Chondrocyte (in vitro differentiated cells): ENCODE results near the gene DLGAP4. TPM values are rescaled to one million over a fixed set of nuclear protein-coding genes. Genes with fewer than 3 reads are reported as not detected.
"Not testable (repeated sequence)": the region's sequence is repeated elsewhere in the genome, so short reads cannot be mapped to it uniquely, and the experiment has no call there.

ENCODE experiments used
- DNase-seq: peaks from one replicate; pipeline ENCODE4 v3.0.0; 2021; ENCODE audit warnings: mixed read lengths, low spot score
- H3K27ac Mint-ChIP-seq: one replicate; pipeline ENCODE4 v1.8.0; 2021; ENCODE audit warnings: mild to moderate bottlenecking, moderate library complexity, mixed read lengths; ENCODE audit not compliant: unreplicated experiment
- H3K27me3 Mint-ChIP-seq: 2 replicates; pipeline ENCODE4 v1.8.0; 2021; ENCODE audit warnings: low read depth, mixed read lengths
- H3K36me3 Mint-ChIP-seq: 2 replicates; pipeline ENCODE4 v1.8.0; 2021; ENCODE audit warnings: low read depth, mixed read lengths
- H3K4me1 Mint-ChIP-seq: 2 replicates; pipeline ENCODE4 v1.8.0; 2021; ENCODE audit warnings: low read depth, mild to moderate bottlenecking, mixed read lengths
- H3K4me3 Mint-ChIP-seq: one replicate; pipeline ENCODE4 v1.8.0; 2021; ENCODE audit warnings: mild to moderate bottlenecking, moderate library complexity, mixed read lengths; ENCODE audit not compliant: unreplicated experiment
- H3K9me3 Mint-ChIP-seq: 2 replicates; pipeline ENCODE4 v1.8.0; 2021; ENCODE audit warnings: low read depth, mixed read lengths
- total RNA-seq: library from RNA; stranded (reverse); gene quantifications from 3 replicates; pipeline ENCODE4 v1.2.1, GENCODE V29; 2021
- TF ChIP-seq, protein P1 (sequence below): fragments of 200-600 bp; sonication (generic); IDR thresholded peaks from 2 replicates; pipeline ENCODE4 v1.5.0; 2021; ENCODE audit warnings: antibody characterized with exemption, mild to moderate bottlenecking, moderate library complexity

DLGAP4 gene
- total RNA-seq, 1 donor from 2014 or later, result 161 TPM

DNA sequence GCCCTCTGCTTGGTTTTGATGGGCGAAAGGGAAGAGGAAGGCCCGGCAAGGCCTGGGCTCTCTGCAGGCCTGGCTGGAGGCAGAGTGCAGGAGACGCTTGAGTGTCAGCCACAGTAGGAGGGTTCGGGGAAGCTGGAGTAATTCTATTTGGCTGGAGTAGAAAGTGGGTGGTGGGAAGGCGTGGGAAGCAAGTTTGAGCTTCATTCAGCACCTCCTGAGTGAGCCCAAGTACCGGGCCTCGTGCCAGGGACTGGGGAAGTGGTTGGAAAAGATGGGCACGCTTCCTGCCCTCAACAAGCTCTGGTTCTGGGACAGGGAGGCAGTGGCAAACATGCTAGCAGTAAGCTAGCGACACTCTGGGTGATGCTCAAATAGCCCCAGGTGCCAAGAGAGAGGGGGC lies 72.5 kb downstream of the DLGAP4 start:
- TF ChIP-seq, protein P1, sequence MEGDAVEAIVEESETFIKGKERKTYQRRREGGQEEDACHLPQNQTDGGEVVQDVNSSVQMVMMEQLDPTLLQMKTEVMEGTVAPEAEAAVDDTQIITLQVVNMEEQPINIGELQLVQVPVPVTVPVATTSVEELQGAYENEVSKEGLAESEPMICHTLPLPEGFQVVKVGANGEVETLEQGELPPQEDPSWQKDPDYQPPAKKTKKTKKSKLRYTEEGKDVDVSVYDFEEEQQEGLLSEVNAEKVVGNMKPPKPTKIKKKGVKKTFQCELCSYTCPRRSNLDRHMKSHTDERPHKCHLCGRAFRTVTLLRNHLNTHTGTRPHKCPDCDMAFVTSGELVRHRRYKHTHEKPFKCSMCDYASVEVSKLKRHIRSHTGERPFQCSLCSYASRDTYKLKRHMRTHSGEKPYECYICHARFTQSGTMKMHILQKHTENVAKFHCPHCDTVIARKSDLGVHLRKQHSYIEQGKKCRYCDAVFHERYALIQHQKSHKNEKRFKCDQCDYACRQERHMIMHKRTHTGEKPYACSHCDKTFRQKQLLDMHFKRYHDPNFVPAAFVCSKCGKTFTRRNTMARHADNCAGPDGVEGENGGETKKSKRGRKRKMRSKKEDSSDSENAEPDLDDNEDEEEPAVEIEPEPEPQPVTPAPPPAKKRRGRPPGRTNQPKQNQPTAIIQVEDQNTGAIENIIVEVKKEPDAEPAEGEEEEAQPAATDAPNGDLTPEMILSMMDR, result no peak
- H3K27me3 Mint-ChIP-seq, result peaks cover 46% of the 10 kb centered on the region
- no peaks in the 10 kb centered on the region for H3K4me1 Mint-ChIP-seq
- DNase-seq, result no peak
- H3K27ac Mint-ChIP-seq, result no peak overlapping the region
- H3K4me3 Mint-ChIP-seq, result no peak overlapping the region
- H3K9me3 Mint-ChIP-seq, result peaks cover 7% of the 10 kb centered on the region
- no peaks in the 10 kb centered on the region for H3K36me3 Mint-ChIP-seq

DNA sequence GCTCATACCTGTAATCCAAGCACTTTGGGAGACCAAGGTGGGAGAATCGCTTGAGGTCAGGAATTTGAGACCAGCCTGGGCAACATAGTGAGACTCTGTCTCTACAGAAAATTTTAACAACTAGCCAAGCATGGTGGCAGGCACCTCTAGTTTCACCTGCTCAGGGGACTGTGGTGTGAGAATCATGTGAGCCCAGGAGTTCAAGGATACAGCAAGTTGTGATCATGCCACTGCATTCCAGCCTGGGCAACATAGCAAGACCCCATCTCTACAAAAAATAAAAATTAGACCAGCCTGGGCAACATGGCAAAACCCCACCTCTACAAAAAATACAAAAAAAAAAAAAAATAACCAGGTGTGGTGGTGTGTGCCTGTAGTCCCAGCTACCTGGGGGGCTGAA lies 73.8 kb downstream of the DLGAP4 start:
- not testable (repeated sequence) for H3K36me3 Mint-ChIP-seq, H3K27ac Mint-ChIP-seq, H3K4me3 Mint-ChIP-seq, H3K4me1 Mint-ChIP-seq, H3K9me3 Mint-ChIP-seq, DNase-seq
- peaks cover 41% of the 10 kb centered on the region for H3K27me3 Mint-ChIP-seq

DNA sequence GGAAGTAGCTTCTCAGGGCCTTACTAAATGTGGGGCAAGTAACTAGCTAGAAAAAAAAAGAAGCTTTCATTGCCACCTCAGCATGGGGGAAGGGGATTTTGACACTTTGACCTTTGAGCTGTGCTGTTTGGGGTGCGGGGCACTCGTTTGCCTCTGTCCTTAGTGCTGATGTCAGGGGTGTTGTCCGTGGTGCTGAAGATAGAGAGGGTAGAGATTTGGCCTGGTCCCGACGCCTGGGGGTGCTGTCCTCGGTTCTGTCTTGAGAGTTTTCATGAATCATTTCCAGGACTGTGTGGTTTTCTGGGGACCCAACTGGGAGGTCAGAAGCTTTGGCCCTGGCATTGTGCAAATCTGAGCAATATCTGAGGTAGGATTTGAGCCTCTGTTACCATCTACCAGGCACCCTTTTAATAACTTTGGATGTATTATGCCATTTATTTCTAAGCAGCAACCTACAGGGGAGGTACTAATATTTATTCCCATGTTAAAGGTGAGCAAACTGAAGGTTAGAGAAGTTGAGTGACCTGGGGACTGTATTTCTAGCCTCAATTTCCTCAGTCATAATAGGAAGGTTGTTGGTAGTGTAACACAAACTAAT lies 78.0 kb downstream of the DLGAP4 start:
- Mint-ChIP-seq H3K36me3 (no peaks in the 10 kb centered on the region), H3K9me3 (peaks cover 12% of the 10 kb centered on the region), H3K27ac (no peak overlapping the region), H3K4me1 (no peaks in the 10 kb centered on the region), H3K4me3 (no peak overlapping the region), H3K27me3 (peaks cover 29% of the 10 kb centered on the region)
- no peak for DNase-seq
- TF ChIP-seq, protein P1, result peak; percentile 49

DNA sequence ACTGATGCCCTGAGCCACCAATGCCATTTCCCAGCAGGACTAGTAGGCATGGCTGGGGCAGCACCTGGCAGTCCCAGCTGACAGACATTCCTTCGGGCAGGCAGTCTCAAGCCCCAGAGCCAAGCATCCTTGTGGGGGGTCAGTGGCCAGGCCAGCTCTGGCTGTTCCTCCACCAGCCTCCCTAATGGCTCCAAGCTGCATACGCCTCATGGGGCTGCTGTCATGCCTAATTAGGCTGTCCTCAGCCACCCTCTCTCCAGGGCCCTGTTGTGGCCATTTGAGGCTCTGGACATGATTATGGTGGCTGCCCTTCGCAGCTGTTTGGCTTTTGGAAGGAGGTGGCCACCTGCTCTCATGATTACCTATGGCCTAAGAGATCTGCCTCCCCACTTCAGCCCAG lies 79.4 kb downstream of the DLGAP4 start:
- H3K36me3 Mint-ChIP-seq, result no peaks in the 10 kb centered on the region
- H3K4me3 Mint-ChIP-seq, result no peak overlapping the region
- peaks cover 12% of the 10 kb centered on the region for H3K9me3 Mint-ChIP-seq
- TF ChIP-seq, protein P1, result no peak
- no peaks in the 10 kb centered on the region for H3K4me1 Mint-ChIP-seq
- H3K27ac Mint-ChIP-seq, result no peak overlapping the region
- DNase-seq, result no peak
- peaks cover 28% of the 10 kb centered on the region for H3K27me3 Mint-ChIP-seq

DNA sequence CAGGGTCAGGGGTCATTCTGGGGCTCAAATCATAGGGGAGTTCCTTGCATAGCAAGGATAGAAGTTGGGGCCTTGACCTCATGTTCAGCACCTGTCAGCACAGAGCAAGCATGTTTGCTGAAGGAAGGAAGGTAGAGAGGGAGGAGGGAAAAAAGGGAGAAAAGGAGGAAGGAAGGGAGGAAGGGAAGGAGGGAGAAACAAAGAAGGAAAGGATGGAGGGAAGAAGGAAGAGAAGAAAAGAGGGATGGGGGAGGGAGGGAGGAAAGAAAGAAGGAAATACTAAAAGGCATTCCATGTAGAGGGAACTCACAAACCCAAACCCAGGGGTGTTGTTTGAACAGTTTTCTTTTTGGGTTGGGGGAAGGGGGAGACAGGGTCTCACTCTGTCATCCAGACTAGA lies 80.1 kb downstream of the DLGAP4 start:
- no peaks in the 10 kb centered on the region for H3K36me3 Mint-ChIP-seq

More for the DNA sequence above, 80.1 kb downstream of the DLGAP4 start:
- TF ChIP-seq, protein P1, result no peak
- Mint-ChIP-seq H3K4me3 (no peak overlapping the region), H3K27ac (no peak overlapping the region), H3K9me3 (peaks cover 6% of the 10 kb centered on the region), H3K27me3 (peaks cover 29% of the 10 kb centered on the region), H3K4me1 (peaks cover 2% of the 10 kb centered on the region)
- DNase-seq, result no peak
